Measurements from ENCODE around the gene ALPK1. TPM values are rescaled to one million over a fixed set of nuclear protein-coding genes. Genes with fewer than 3 reads are reported as not detected.

The ALPK1 gene
- total and polyA plus RNA-seq, 11 donors: 1.3 to 21.7 (median 3.2) TPM

- H3K27me3 ChIP-seq: no peaks in the 10 kb centered on the region
- peaks cover 0 to 12% (median 0%) of the 10 kb centered on the region in 9 donors for H3K36me3 ChIP-seq
- TF ChIP-seq POLR2A (IDR thresholded peaks at IDR 0.05): no peak
- no peak for TF ChIP-seq CTCF (IDR thresholded peaks at IDR 0.05)
- no peak for ATAC-seq
- intact Hi-C loops (cut with DNase I): no loop called here
- H3K4me1 ChIP-seq: peaks cover 0 to 19% (median 0%) of the 10 kb centered on the region in 12 donors
- no peaks in the 10 kb centered on the region for H3K9me3 ChIP-seq
- no peak overlapping the region for H3K4me3 ChIP-seq
- no peak for DNase-seq
- no peak overlapping the region for H3K27ac ChIP-seq
Observed at GRCh38 chr4:112332398-112332797, 35.2 kb downstream of the ALPK1 start.

GRCh38 chr4:112340023-112340422, 42.9 kb downstream of the ALPK1 start:
- 82 to 85% (median 84%) methylated on average over 6 of the region's 6 CpGs for WGBS, 4 donors
- DNase-seq: no peak

DNA sequence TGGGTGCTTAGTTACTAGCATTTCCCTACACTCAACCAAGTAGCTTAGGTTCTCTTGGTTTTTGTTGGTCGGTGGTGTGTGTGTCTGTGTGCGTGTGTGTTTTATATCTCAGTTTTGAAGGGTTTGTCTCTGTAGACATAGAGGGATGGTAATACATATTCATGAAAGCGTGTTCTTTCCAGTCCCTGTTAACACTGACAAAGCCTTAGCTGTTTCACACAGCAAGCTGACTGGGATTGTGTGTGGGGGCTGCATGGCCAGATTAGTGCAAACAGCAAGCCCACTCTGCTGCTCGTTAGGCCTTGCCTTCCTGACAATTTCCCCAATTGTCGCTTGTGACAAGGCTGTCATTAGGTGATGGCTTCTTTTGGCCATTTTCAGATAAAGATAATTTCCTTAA, 43.9 kb downstream of the ALPK1 start:
- intact Hi-C loops (cut with DNase I): no loop called here

More at GRCh38 chr4:112340023-112340422, 42.9 kb downstream of the ALPK1 start:
- Histone ChIP-seq H3K4me1 (no peaks in the 10 kb centered on the region), H3K27me3 (no peaks in the 10 kb centered on the region), H3K36me3 (peaks cover 0 to 23% (median 0%) of the 10 kb centered on the region in 9 donors), H3K9me3 (no peaks in the 10 kb centered on the region), H3K4me3 (no peak overlapping the region), H3K27ac (no peak overlapping the region)
- intact Hi-C loops (cut with DNase I): no loop called here
- ATAC-seq: no peak
- TF ChIP-seq POLR2A (IDR thresholded peaks at IDR 0.05) (no peak), CTCF (IDR thresholded peaks at IDR 0.05) (no peak)

More for the DNA sequence above, 43.9 kb downstream of the ALPK1 start:
- H3K4me1 ChIP-seq: no peaks in the 10 kb centered on the region
- WGBS, 4 donors: 89 to 93% (median 91%) methylated on average over 5 of the region's 5 CpGs
- no peaks in the 10 kb centered on the region for H3K9me3 ChIP-seq
- H3K27ac ChIP-seq: no peak overlapping the region
- DNase-seq (no peak), ATAC-seq (no peak)
- H3K27me3 ChIP-seq: no peaks in the 10 kb centered on the region
- peaks cover 0 to 19% (median 0%) of the 10 kb centered on the region in 9 donors for H3K36me3 ChIP-seq
- TF ChIP-seq CTCF (IDR thresholded peaks at IDR 0.05) (no peak), POLR2A (IDR thresholded peaks at IDR 0.05) (no peak)
- no peak overlapping the region for H3K4me3 ChIP-seq
